H9 (cell line): Measurements from ENCODE around the gene SLC25A4. TPM values are rescaled to one million over a fixed set of nuclear protein-coding genes. Genes with fewer than 3 reads are reported as not detected.

Experiments used
- DNase-seq: peaks from one replicate; pipeline ENCODE4 v3.0.0-alpha.2; 2017
- H2AFZ ChIP-seq: one replicate; pipeline ENCODE4 v1.6.1; 2013; ENCODE audit warnings: mild to moderate bottlenecking, low read length, control low read depth, moderate library complexity
- H2AK5ac ChIP-seq: 2 replicates; pipeline ENCODE4 v1.6.1; 2013; ENCODE audit warnings: low read length, control low read depth, mixed read lengths; ENCODE audit not compliant: insufficient read length
- H2BK120ac ChIP-seq: one replicate; pipeline ENCODE4 v1.6.1; 2013; ENCODE audit warnings: low read depth, mild to moderate bottlenecking, low read length, control low read depth, inconsistent platforms; ENCODE audit not compliant: poor library complexity, severe bottlenecking
- H2BK12ac ChIP-seq: 2 replicates; pipeline ENCODE4 v1.6.1; 2013; ENCODE audit warnings: low read length, control low read depth, mixed read lengths, low read depth; ENCODE audit not compliant: insufficient read length
- H2BK15ac ChIP-seq: 2 replicates; pipeline ENCODE4 v1.6.1; 2013; ENCODE audit warnings: low read depth, low read length, control low read depth
- H2BK20ac ChIP-seq: one replicate; pipeline ENCODE4 v1.6.1; 2013; ENCODE audit warnings: low read depth, mild to moderate bottlenecking, low read length, control low read depth, inconsistent platforms; ENCODE audit not compliant: poor library complexity, severe bottlenecking
- H2BK5ac ChIP-seq: 2 replicates; pipeline ENCODE4 v1.6.1; 2013; ENCODE audit warnings: low read length, control low read depth, mixed read lengths; ENCODE audit not compliant: insufficient read length
- H3K14ac ChIP-seq: 2 replicates; pipeline ENCODE4 v1.6.1; 2013; ENCODE audit warnings: low read length, control low read depth; ENCODE audit not compliant: insufficient read depth
- H3K18ac ChIP-seq: 2 replicates; pipeline ENCODE4 v1.6.1; 2013; ENCODE audit warnings: low read depth, mild to moderate bottlenecking, mixed read lengths, low read length, control low read depth; ENCODE audit not compliant: insufficient read length
- H3K23ac ChIP-seq: 2 replicates; pipeline ENCODE4 v1.6.1; 2013; ENCODE audit warnings: low read length, control low read depth, mixed read lengths, low read depth; ENCODE audit not compliant: insufficient read length
- H3K23me2 ChIP-seq: 2 replicates; pipeline ENCODE4 v1.6.1; 2013; ENCODE audit warnings: low read depth, mild to moderate bottlenecking, mixed read lengths, low read length, control low read depth; ENCODE audit not compliant: insufficient read length, poor library complexity, severe bottlenecking
- H3K27ac ChIP-seq: 2 replicates; pipeline ENCODE4 v1.5.1; 2013; ENCODE audit warnings: low read length, control low read depth, mixed read lengths, low read depth; ENCODE audit not compliant: insufficient read length
- H3K27me3 ChIP-seq: 2 replicates; pipeline ENCODE4 v1.6.1; 2013; ENCODE audit warnings: low read length, control low read depth, inconsistent platforms; ENCODE audit not compliant: insufficient read depth
- H3K4ac ChIP-seq: 2 replicates; pipeline ENCODE4 v1.6.1; 2013; ENCODE audit warnings: low read depth, mild to moderate bottlenecking, control low read depth, inconsistent platforms, low read length, moderate library complexity
- H3K4me1 ChIP-seq: 2 replicates; pipeline ENCODE4 v1.6.1; 2013; ENCODE audit warnings: low read length, control low read depth, inconsistent platforms; ENCODE audit not compliant: insufficient read depth
- H3K4me2 ChIP-seq: 2 replicates; pipeline ENCODE4 v1.6.1; 2013; ENCODE audit warnings: low read length, control low read depth, mixed read lengths; ENCODE audit not compliant: insufficient read length, insufficient read depth
- H3K56ac ChIP-seq: 2 replicates; pipeline ENCODE4 v1.6.1; 2013; ENCODE audit warnings: low read depth, mild to moderate bottlenecking, mixed read lengths, low read length, control low read depth; ENCODE audit not compliant: insufficient read length
- H3K79me1 ChIP-seq: 2 replicates; pipeline ENCODE4 v1.6.1; 2013; ENCODE audit warnings: low read depth, mild to moderate bottlenecking, moderate library complexity, low read length, control low read depth, inconsistent platforms; ENCODE audit not compliant: insufficient read depth, poor library complexity, severe bottlenecking
- H3K79me2 ChIP-seq: 2 replicates; pipeline ENCODE4 v1.6.1; 2013; ENCODE audit warnings: low read length, control low read depth, inconsistent platforms; ENCODE audit not compliant: insufficient read depth
- H3K9ac ChIP-seq: 2 replicates; pipeline ENCODE4 v1.6.1; 2013; ENCODE audit warnings: low read length, control low read depth, mixed read lengths; ENCODE audit not compliant: insufficient read length; ENCODE audit errors: extremely low read depth
- H3K9me3 ChIP-seq: one replicate; pipeline ENCODE4 v1.6.1; 2013; ENCODE audit warnings: low read depth, low read length, inconsistent platforms; ENCODE audit not compliant: control insufficient read depth
- H3T11ph ChIP-seq: one replicate; pipeline ENCODE4 v1.6.1; 2013; ENCODE audit warnings: mild to moderate bottlenecking, low read length, control low read depth, inconsistent platforms
- H4K20me1 ChIP-seq: one replicate; pipeline ENCODE4 v1.6.1; 2013; ENCODE audit not compliant: control insufficient read depth, insufficient read length, insufficient read depth
- H4K5ac ChIP-seq: 2 replicates; pipeline ENCODE4 v1.6.1; 2013; ENCODE audit warnings: low read depth, mild to moderate bottlenecking, mixed read lengths, low read length, control low read depth; ENCODE audit not compliant: insufficient read length
- H4K8ac ChIP-seq: replicated peaks from 2 replicates; pipeline ENCODE4 v1.6.1; 2013; ENCODE audit warnings: low read length, control low read depth, mixed read lengths, low read depth; ENCODE audit not compliant: insufficient read length
- H4K91ac ChIP-seq: 2 replicates; pipeline ENCODE4 v1.6.1; 2013; ENCODE audit warnings: low read depth, mild to moderate bottlenecking, moderate library complexity, mixed read lengths, low read length, control low read depth; ENCODE audit not compliant: insufficient read length
- H3K27ac Mint-ChIP-seq, 3 experiments: 2 replicates in 2 of 3; 3 replicates in 1 of 3; pipeline ENCODE4 v1.8.0; 2020 to 2021; ENCODE audit warnings: mixed read lengths in 3 of 3, mild to moderate bottlenecking in 1 of 3, moderate library complexity in 1 of 3
- H3K27me3 Mint-ChIP-seq: 2 replicates; pipeline ENCODE4 v1.8.0; 2021; ENCODE audit warnings: low read depth, mild to moderate bottlenecking, moderate library complexity, mixed read lengths
- H3K36me3 Mint-ChIP-seq, 3 experiments: 2 replicates in 2 of 3; 3 replicates in 1 of 3; pipeline ENCODE4 v1.8.0; 2020 to 2021; ENCODE audit warnings: low read depth in 3 of 3, mixed read lengths in 3 of 3; ENCODE audit not compliant: insufficient read depth in 1 of 3
- H3K4me1 Mint-ChIP-seq, 2 experiments: 2 replicates each; pipeline ENCODE4 v1.8.0; 2020; ENCODE audit warnings: mixed read lengths in 2 of 2
- H3K4me3 Mint-ChIP-seq, 2 experiments: 2 replicates in 1 of 2; 3 replicates in 1 of 2; pipeline ENCODE4 v1.8.0; 2020 to 2021; ENCODE audit warnings: mild to moderate bottlenecking in 2 of 2, mixed read lengths in 2 of 2, moderate library complexity in 1 of 2
- H3K9me3 Mint-ChIP-seq, 2 experiments: 2 replicates in 1 of 2; 3 replicates in 1 of 2; pipeline ENCODE4 v1.8.0; 2020; ENCODE audit warnings: mild to moderate bottlenecking in 2 of 2, mixed read lengths in 2 of 2, moderate library complexity in 1 of 2
- CTCF ChIP-seq: fragments of 200-600 bp; sonication (generic); conservative IDR thresholded peaks from 3 replicates; pipeline ENCODE4 v1.8.0; 2021; ENCODE audit warnings: antibody characterized with exemption, mild to moderate bottlenecking
- WGBS: extraction: QIAGEN DNeasy Blood & Tissue Kit; methylation state at CpG from one replicate; pipeline ENCODE4 v1.1.7; 2013; ENCODE audit warnings: missing lambda C conversion rate, low lambda C conversion rate, mixed read lengths; ENCODE audit not compliant: insufficient read length; ENCODE audit errors: extremely low coverage; 5-methylcytosine and 5-hydroxymethylcytosine counted together
- total RNA-seq: library from RNA; stranded (reverse); gene quantifications from 2 replicates; pipeline ENCODE4 v1.2.1, GENCODE V29; 2021

The SLC25A4 gene
- total RNA-seq, 1 experiment from 2014 or later, result 54.4 TPM

DNA sequence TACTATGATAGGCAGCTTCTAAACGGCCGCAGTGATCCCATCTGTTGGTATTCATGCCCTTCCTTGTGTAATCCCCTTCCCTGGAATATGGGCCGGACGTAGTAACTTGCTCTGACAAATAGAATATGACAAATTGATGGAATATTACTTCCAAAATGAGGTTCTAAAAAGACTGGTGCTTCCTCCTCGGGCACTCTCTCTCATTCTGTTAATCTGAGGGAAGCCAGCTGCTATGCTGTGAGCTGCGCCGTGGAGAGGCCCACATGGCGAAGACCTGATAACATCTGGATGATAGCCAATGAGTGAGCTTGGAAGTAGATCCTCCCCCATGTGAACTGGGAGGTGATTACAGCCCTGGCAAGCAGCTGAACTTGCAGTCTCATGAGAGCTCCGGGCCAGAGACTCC is 27.2 kb upstream of the SLC25A4 start:
- no peak overlapping the region for H2BK12ac ChIP-seq
- no peaks in the 10 kb centered on the region for H3K79me1 ChIP-seq
- no peak overlapping the region for H4K91ac ChIP-seq
- H2BK5ac ChIP-seq, result no peak overlapping the region
- no peak overlapping the region for H3K4me3 Mint-ChIP-seq
- peak overlapping the region; percentile 52 to 94 (median 61); a peak in 4 of 7 replicates for H3K27ac Mint-ChIP-seq
- DNase-seq, result peak; percentile 89
- no peak overlapping the region for H3K14ac ChIP-seq
- H4K8ac ChIP-seq, result no peak overlapping the region
- H3K23me2 ChIP-seq, result no peaks in the 10 kb centered on the region
- no peaks in the 10 kb centered on the region for H4K20me1 ChIP-seq
- no peaks in the 10 kb centered on the region for H3K27me3 ChIP-seq
- no peak overlapping the region for H3K27ac ChIP-seq
- H3K27me3 Mint-ChIP-seq, result no peaks in the 10 kb centered on the region
- no peak overlapping the region for H3K56ac ChIP-seq
- no peak overlapping the region for H3K4ac ChIP-seq
- H3T11ph ChIP-seq, result no peak overlapping the region
- no peaks in the 10 kb centered on the region for H3K9me3 ChIP-seq
- H2BK120ac ChIP-seq, result no peak overlapping the region
- no peak overlapping the region for H2BK15ac ChIP-seq
- no peak overlapping the region for H2AFZ ChIP-seq
- H3K18ac ChIP-seq, result no peak overlapping the region
- no peak overlapping the region for H2BK20ac ChIP-seq
- H3K4me2 ChIP-seq, result no peak overlapping the region
- no peak for TF ChIP-seq CTCF
- no peaks in the 10 kb centered on the region for H3K9me3 Mint-ChIP-seq
- H3K23ac ChIP-seq, result no peak overlapping the region
- H2AK5ac ChIP-seq, result no peak overlapping the region
- H3K36me3 Mint-ChIP-seq, result no peaks in the 10 kb centered on the region; a peak in 1 of 7 replicates
- peaks cover 7% of the 10 kb centered on the region; the same call in 1 of the 2 replicates for H3K4me1 ChIP-seq
- peaks cover 40 to 57% of the 10 kb centered on the region in 2 experiments for H3K4me1 Mint-ChIP-seq
- no peaks in the 10 kb centered on the region for H3K79me2 ChIP-seq
- WGBS, result no CpG with 5 or more reads among the region's 9 CpGs
- no peak overlapping the region for H4K5ac ChIP-seq
- no peak overlapping the region for H3K9ac ChIP-seq
